ENCODE results near the gene PET117. TPM values are rescaled to one million over a fixed set of nuclear protein-coding genes. Genes with fewer than 3 reads are reported as not detected.
"Not testable (repeated sequence)": the region's sequence is repeated elsewhere in the genome, so short reads cannot be mapped to it uniquely, and the experiment has no call there.

PET117 gene
- total and polyA plus RNA-seq, 3 donors from 2014 or later, result 13.3 to 17.5 (median 14.4) TPM

- Histone ChIP-seq H3K9me3 (no peaks in the 10 kb centered on the region), H3K27ac (no peak overlapping the region), H3K36me3 (ENCODE audit: low read depth, missing control alignments) (no peaks in the 10 kb centered on the region), H3K4me1 (no peaks in the 10 kb centered on the region), H3K4me3 (no peak overlapping the region), H3K27me3 (no peaks in the 10 kb centered on the region)
- intact Hi-C loops (cut with DNase I; ENCODE audit: low total_unique reads), result no loop called here
- DNase-seq, result no peak
- TF ChIP-seq POLR2A (IDR thresholded peaks at IDR 0.05), result no peak
- TF ChIP-seq CTCF (IDR thresholded peaks at IDR 0.05), result no peak
- 36 to 38% methylated on average over 7 of the region's 7 CpGs for WGBS, 2 donors
Measured at GRCh38 chr20:18101125-18101810, 36.4 kb upstream of the PET117 start.

- intact Hi-C loops (cut with DNase I; ENCODE audit: low total_unique reads), result no loop called here
- DNase-seq, result no peak
- Histone ChIP-seq H3K4me1 (no peaks in the 10 kb centered on the region), H3K36me3 (ENCODE audit: low read depth, missing control alignments) (no peaks in the 10 kb centered on the region), H3K9me3 (no peaks in the 10 kb centered on the region), H3K4me3 (no peak overlapping the region), H3K27me3 (no peaks in the 10 kb centered on the region), H3K27ac (no peak overlapping the region)
- 62 to 70% methylated on average over 1 of the region's 1 CpG for WGBS, 2 donors
- no peak for TF ChIP-seq CTCF (IDR thresholded peaks at IDR 0.05)
- TF ChIP-seq POLR2A (IDR thresholded peaks at IDR 0.05), result no peak
Measured at GRCh38 chr20:18103497-18103896, 34.2 kb upstream of the PET117 start.

- Histone ChIP-seq H3K27ac (no peak overlapping the region), H3K36me3 (ENCODE audit: low read depth, missing control alignments) (no peaks in the 10 kb centered on the region), H3K27me3 (no peaks in the 10 kb centered on the region), H3K4me3 (no peak overlapping the region), H3K9me3 (no peaks in the 10 kb centered on the region), H3K4me1 (no peaks in the 10 kb centered on the region)
- intact Hi-C loops (cut with DNase I; ENCODE audit: low total_unique reads), result no loop called here
- WGBS, 2 donors, result 81 to 92% methylated on average over 2 of the region's 2 CpGs
- TF ChIP-seq CTCF (IDR thresholded peaks at IDR 0.05) (no peak), POLR2A (IDR thresholded peaks at IDR 0.05) (no peak)
- no peak for DNase-seq
Measured at GRCh38 chr20:18108326-18108725, 29.3 kb upstream of the PET117 start.

- H3K4me1 ChIP-seq; DNase-seq; H3K36me3 ChIP-seq (ENCODE audit: low read depth, missing control alignments); H3K27me3 ChIP-seq; H3K9me3 ChIP-seq; intact Hi-C loops (cut with DNase I; ENCODE audit: low total_unique reads); H3K4me3 ChIP-seq; H3K27ac ChIP-seq: not testable (repeated sequence)
- 78 to 80% methylated on average over 1 of the region's 1 CpG for WGBS, 2 donors
Measured at GRCh38 chr20:18128574-18128973, 9.1 kb upstream of the PET117 start.

- H3K27me3 ChIP-seq, result no peaks in the 10 kb centered on the region
- 95 to 100% methylated on average over 1 of the region's 1 CpG for WGBS, 2 donors
- intact Hi-C loops (cut with DNase I; ENCODE audit: low total_unique reads), result no loop called here
- H3K27ac ChIP-seq, result no peak overlapping the region
- DNase-seq, result no peak
- H3K36me3 ChIP-seq (ENCODE audit: low read depth, missing control alignments), result no peaks in the 10 kb centered on the region
- TF ChIP-seq POLR2A (IDR thresholded peaks at IDR 0.05) (no peak), CTCF (IDR thresholded peaks at IDR 0.05) (no peak)
- H3K9me3 ChIP-seq, result no peaks in the 10 kb centered on the region
- H3K4me1 ChIP-seq, result no peaks in the 10 kb centered on the region
- no peak overlapping the region for H3K4me3 ChIP-seq
Measured at GRCh38 chr20:18132663-18133062, 5.0 kb upstream of the PET117 start.

Measured in testis (tissue), 3 donors.